NCI-H187 treated with DMSO at 0.1 percent for 48 hours (cell line): ENCODE results near the gene ESPN.

ENCODE experiments used
- DNase-seq: peaks from one replicate; lab custom pipeline; 2025; lab: John Stamatoyannopoulos, UW

The ESPN gene

GRCh38 chr1:6409733-6410132 is 14.8 kb upstream of the ESPN start:
- no peak for DNase-seq

- no peak for DNase-seq
Measured at GRCh38 chr1:6410248-6410893, 14.2 kb upstream of the ESPN start.

- DNase-seq = no peak
Measured at GRCh38 chr1:6412896-6413295, 11.7 kb upstream of the ESPN start.

GRCh38 chr1:6414443-6414844 is 10.1 kb upstream of the ESPN start:
- no peak for DNase-seq

GRCh38 chr1:6414881-6415626 is 9.5 kb upstream of the ESPN start:
- no peak for DNase-seq

GRCh38 chr1:6416295-6416656 is 8.3 kb upstream of the ESPN start:
- DNase-seq = no peak

- DNase-seq = no peak
Measured at GRCh38 chr1:6416906-6417305, 7.7 kb upstream of the ESPN start.

- DNase-seq = no peak
Measured at GRCh38 chr1:6417961-6418667, 6.5 kb upstream of the ESPN start.

- DNase-seq = no peak
Measured at GRCh38 chr1:6418668-6419396, 5.7 kb upstream of the ESPN start.

GRCh38 chr1:6419397-6419803 is 5.2 kb upstream of the ESPN start:
- DNase-seq = no peak

- no peak for DNase-seq
Measured at GRCh38 chr1:6419804-6420453, 4.6 kb upstream of the ESPN start, which contains the start of gene HES2. Gene HES2, minus strand, starts transcription at chr1:6419919. Its CDS starts 99 bp downstream, at chr1:6419820.

GRCh38 chr1:6420454-6421042 is 4.0 kb upstream of the ESPN start:
- no peak for DNase-seq

GRCh38 chr1:6421266-6421665 is 3.3 kb upstream of the ESPN start:
- DNase-seq = no peak

GRCh38 chr1:6423321-6423999 is 1.1 kb upstream of the ESPN start:
- DNase-seq = no peak

- no peak for DNase-seq
Measured at GRCh38 chr1:6424000-6424565, 493 bp upstream of the ESPN start.

- DNase-seq = no peak
Measured at GRCh38 chr1:6425658-6426057, 1.1 kb downstream of the ESPN start.

GRCh38 chr1:6426277-6426971 is 1.8 kb downstream of the ESPN start:
- DNase-seq = no peak

- no peak for DNase-seq
Measured at GRCh38 chr1:6426972-6427350, 2.4 kb downstream of the ESPN start.

- DNase-seq = no peak
Measured at GRCh38 chr1:6427441-6428390, 3.1 kb downstream of the ESPN start.
